Thymus (tissue), 11 donors: ENCODE results near the gene NSD1. TPM values are rescaled to one million over a fixed set of nuclear protein-coding genes. Genes with fewer than 3 reads are reported as not detected.

Source experiments
- DNase-seq, 9 donors: peaks; one replicate each; pipeline ENCODE4 v3.0.0-alpha.2; 2013; ENCODE audit warnings: low spot score in 9 of 9, low read depth in 6 of 9, missing footprints in 1 of 9
- H3K27ac ChIP-seq, 2 donors: one replicate each; pipeline ENCODE4 v1.5.1; 2013; ENCODE audit warnings: control low read depth in 1 of 2, low read depth in 1 of 2, low read length in 1 of 2, mild to moderate bottlenecking in 1 of 2, moderate library complexity in 1 of 2
- H3K27me3 ChIP-seq, 2 donors: one replicate each; pipeline ENCODE4 v1.5.1; 2013; ENCODE audit warnings: low read length in 1 of 2; ENCODE audit not compliant: control insufficient read depth in 2 of 2, insufficient read depth in 1 of 2
- H3K36me3 ChIP-seq, 2 donors: one replicate each; pipeline ENCODE4 v1.5.1; 2013; ENCODE audit warnings: low read length in 1 of 2, mild to moderate bottlenecking in 1 of 2, moderate library complexity in 1 of 2; ENCODE audit not compliant: control insufficient read depth in 2 of 2, insufficient read depth in 2 of 2
- H3K4me1 ChIP-seq, 2 donors: one replicate each; pipeline ENCODE4 v1.5.1; 2013; ENCODE audit warnings: low read length in 2 of 2; ENCODE audit not compliant: control insufficient read depth in 2 of 2, insufficient read depth in 2 of 2
- H3K4me3 ChIP-seq, 2 donors: one replicate each; pipeline ENCODE4 v1.5.1; 2013; ENCODE audit warnings: low read length in 2 of 2, control low read depth in 1 of 2, mild to moderate bottlenecking in 1 of 2
- H3K9me3 ChIP-seq, 2 donors: one replicate each; pipeline ENCODE4 v1.5.1; 2013; ENCODE audit warnings: low read length in 1 of 2, mild to moderate bottlenecking in 1 of 2; ENCODE audit not compliant: control insufficient read depth in 2 of 2, insufficient read depth in 1 of 2
- WGBS: extraction: QIAGEN DNeasy Blood & Tissue Kit; methylation state at CpG from one replicate; pipeline ENCODE4 v1.1.7; 2013; 5-methylcytosine and 5-hydroxymethylcytosine counted together
- polyA plus RNA-seq: library from polyadenylated mRNA; stranded (reverse); fragments of 200-250 nt; gene quantifications from one replicate; pipeline ENCODE4 v1.2.3, GENCODE V29; 2013
- total RNA-seq: library from RNA; stranded (reverse); fragments of 120-200 nt; gene quantifications from one replicate; pipeline ENCODE4 v1.2.4, GENCODE V29; 2013
- donor health status: healthy.

NSD1 gene
- total and polyA plus RNA-seq, 2 donors = 10.9 to 34.1 TPM

GRCh38 chr5:177096162-177097015 is 37.2 kb upstream of the NSD1 start:
- peaks cover 0 to 14% of the 10 kb centered on the region in 2 donors for H3K27me3 ChIP-seq
- no peak overlapping the region for H3K27ac ChIP-seq
- no peak for DNase-seq
- H3K9me3 ChIP-seq = no peaks in the 10 kb centered on the region
- WGBS = 93% methylated on average over 29 of the region's 29 CpGs
- no peaks in the 10 kb centered on the region for H3K4me1 ChIP-seq
- H3K4me3 ChIP-seq = no peak overlapping the region
- H3K36me3 ChIP-seq = no peaks in the 10 kb centered on the region

DNA sequence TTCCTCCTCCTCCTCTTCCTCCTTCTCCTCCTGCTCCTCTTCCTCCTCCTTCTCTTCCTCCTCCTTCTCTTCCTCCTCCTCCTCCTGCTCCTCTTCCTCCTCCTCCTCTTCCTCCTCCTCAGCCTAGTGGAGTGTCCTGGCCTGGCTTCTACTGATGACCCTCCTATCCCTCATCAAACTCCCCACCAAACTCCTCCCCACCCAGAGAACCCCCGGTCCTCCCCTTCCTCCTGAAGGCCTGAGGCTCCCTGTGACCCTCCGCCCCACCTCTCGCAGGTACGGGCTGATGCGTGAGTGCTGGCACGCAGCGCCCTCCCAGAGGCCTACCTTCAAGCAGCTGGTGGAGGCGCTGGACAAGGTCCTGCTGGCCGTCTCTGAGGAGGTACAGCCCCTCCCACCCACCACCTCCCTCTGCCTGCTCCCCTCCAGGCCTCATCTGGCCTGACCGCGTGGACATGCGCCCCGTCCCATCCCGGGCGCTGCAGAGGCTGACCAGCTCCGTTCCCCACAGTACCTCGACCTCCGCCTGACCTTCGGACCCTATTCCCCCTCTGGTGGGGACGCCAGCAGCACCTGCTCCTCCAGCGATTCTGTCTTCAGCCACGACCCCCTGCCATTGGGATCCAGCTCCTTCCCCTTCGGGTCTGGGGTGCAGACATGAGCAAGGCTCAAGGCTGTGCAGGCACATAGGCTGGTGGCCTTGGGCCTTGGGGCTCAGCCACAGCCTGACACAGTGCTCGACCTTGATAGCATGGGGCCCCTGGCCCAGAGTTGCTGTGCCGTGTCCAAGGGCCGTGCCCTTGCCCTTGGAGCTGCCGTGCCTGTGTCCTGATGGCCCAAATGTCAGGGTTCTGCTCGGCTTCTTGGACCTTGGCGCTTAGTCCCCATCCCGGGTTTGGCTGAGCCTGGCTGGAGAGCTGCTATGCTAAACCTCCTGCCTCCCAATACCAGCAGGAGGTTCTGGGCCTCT is 36.3 kb upstream of the NSD1 start:
- peaks cover 0 to 14% of the 10 kb centered on the region in 2 donors for H3K27me3 ChIP-seq
- H3K4me1 ChIP-seq = no peaks in the 10 kb centered on the region
- no peak overlapping the region for H3K4me3 ChIP-seq
- no peak overlapping the region for H3K27ac ChIP-seq
- no peaks in the 10 kb centered on the region for H3K36me3 ChIP-seq
- no peaks in the 10 kb centered on the region for H3K9me3 ChIP-seq
- DNase-seq = no peak
- WGBS = 97% methylated on average over 30 of the region's 30 CpGs

DNA sequence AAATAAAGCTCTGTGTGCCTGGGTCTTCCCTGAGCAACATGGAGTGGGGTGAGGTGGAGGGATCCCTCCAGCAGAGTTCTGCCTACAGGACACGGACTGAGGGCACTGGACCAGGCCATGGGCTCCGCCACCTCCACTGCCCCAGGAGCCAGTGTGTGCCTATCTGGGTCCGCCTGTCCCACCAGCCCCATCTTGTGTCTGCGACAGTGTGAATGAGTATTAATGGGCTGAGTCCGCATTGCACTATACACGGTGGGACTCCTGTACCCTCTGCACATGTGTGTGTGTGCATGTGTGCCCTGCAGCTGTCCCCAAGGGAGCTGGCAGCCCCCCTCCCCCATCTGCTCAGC is 35.5 kb upstream of the NSD1 start:
- Histone ChIP-seq H3K9me3 (no peaks in the 10 kb centered on the region), H3K36me3 (no peaks in the 10 kb centered on the region), H3K4me1 (no peaks in the 10 kb centered on the region), H3K27me3 (peaks cover 0 to 14% of the 10 kb centered on the region in 2 donors), H3K4me3 (no peak overlapping the region), H3K27ac (no peak overlapping the region)
- WGBS = 87% methylated on average over 6 of the region's 6 CpGs
- DNase-seq = no peak

GRCh38 chr5:177098470-177099141 is 35.0 kb upstream of the NSD1 start:
- 95% methylated on average over 18 of the region's 18 CpGs for WGBS
- no peak for DNase-seq

DNA sequence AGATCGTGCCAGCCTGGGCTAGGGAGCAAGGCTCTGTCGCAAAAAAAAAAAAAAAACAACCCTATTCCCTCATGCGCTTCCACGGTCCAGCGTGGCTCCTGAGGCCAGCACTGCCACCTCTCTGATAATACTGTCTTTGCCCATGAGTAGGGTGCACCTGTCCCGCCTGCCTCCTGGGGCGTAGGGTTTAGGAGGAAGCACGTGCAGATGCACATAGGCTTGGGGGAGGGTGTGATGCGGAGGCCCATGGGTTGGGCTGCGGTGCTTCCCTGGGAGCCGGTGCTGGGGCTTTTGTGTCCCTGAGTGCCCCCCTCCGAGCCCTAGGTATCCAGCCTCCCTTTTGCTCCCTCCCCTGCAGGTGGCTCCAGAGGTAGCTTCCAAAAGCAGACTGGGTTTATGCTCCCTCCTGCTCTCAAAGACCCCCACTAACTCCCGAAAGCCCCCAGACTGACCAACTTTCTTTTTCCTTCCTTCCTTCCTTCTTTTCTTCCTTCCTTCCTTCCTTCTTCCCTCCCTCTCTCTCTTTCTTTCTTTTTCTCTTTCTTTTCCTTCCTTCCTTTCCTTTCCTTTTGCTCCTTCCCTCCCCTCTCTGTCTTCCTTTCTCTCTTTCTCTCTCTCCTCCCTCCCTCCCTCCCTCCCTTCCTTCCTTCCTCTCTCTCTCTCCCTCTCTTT is 34.0 kb upstream of the NSD1 start:
- 60% methylated on average over 13 of the region's 13 CpGs for WGBS
- no peak overlapping the region for H3K27ac ChIP-seq
- no peak for DNase-seq
- no peaks in the 10 kb centered on the region for H3K4me1 ChIP-seq
- no peaks in the 10 kb centered on the region for H3K9me3 ChIP-seq
- no peak overlapping the region for H3K4me3 ChIP-seq
- H3K36me3 ChIP-seq = no peaks in the 10 kb centered on the region
- peaks cover 0 to 16% of the 10 kb centered on the region in 2 donors for H3K27me3 ChIP-seq

More at GRCh38 chr5:177098470-177099141, 35.0 kb upstream of the NSD1 start:
- H3K36me3 ChIP-seq = no peaks in the 10 kb centered on the region
- no peak overlapping the region for H3K27ac ChIP-seq
- H3K4me1 ChIP-seq = no peaks in the 10 kb centered on the region
- no peak overlapping the region for H3K4me3 ChIP-seq
- peaks cover 0 to 14% of the 10 kb centered on the region in 2 donors for H3K27me3 ChIP-seq
- no peaks in the 10 kb centered on the region for H3K9me3 ChIP-seq

DNA sequence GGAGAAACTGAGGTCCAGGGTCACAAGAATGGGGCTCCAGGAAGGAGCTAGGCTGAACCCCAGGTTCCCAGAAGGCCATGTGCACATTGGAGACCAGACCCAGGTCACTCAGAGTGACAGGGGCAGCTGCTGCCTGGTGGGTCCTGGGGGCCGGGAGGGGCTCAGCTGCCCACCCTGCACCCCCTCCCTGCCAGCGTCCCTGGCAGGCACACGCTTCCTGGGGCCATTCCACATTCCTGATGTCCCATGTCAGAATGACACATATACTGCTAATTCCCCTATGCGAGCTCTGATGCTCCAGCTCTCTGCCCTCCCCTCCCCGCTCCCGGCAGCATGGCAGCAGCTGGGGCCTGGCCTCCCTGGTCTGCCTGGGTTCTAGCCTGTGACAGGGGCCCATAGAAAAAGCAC is 32.9 kb upstream of the NSD1 start:
- H3K27ac ChIP-seq = no peak overlapping the region

GRCh38 chr5:177103523-177104253 is 29.9 kb upstream of the NSD1 start:
- WGBS = 79% methylated on average over 9 of the region's 9 CpGs
- no peaks in the 10 kb centered on the region for H3K4me1 ChIP-seq
- peaks cover 0 to 7% of the 10 kb centered on the region in 2 donors for H3K27me3 ChIP-seq
- no peak for DNase-seq
- no peaks in the 10 kb centered on the region for H3K36me3 ChIP-seq
- no peak overlapping the region for H3K27ac ChIP-seq
- H3K9me3 ChIP-seq = no peaks in the 10 kb centered on the region
- H3K4me3 ChIP-seq = no peak overlapping the region

More for the DNA sequence above, 32.9 kb upstream of the NSD1 start:
- no peak overlapping the region for H3K4me3 ChIP-seq
- no peaks in the 10 kb centered on the region for H3K36me3 ChIP-seq
- peaks cover 0 to 8% of the 10 kb centered on the region in 2 donors for H3K27me3 ChIP-seq
- no peak for DNase-seq
- H3K9me3 ChIP-seq = no peaks in the 10 kb centered on the region
- 89% methylated on average over 6 of the region's 6 CpGs for WGBS
- no peaks in the 10 kb centered on the region for H3K4me1 ChIP-seq
